ENCODE data around the gene CENPW. TPM values are rescaled to one million over a fixed set of nuclear protein-coding genes. Genes with fewer than 3 reads are reported as not detected.

The CENPW gene
- total and polyA plus RNA-seq, 2 experiments from 2014 or later: 16.5 to 303 TPM

- TF ChIP-seq EZH2phosphoT487 (IDR thresholded peaks at IDR 0.05; ENCODE audit: unreplicated experiment): no peak
- TF ChIP-seq ETS1 (IDR thresholded peaks at IDR 0.05): no peak
- TF ChIP-seq ZNF331 (CRISPR knock-in tag; IDR thresholded peaks at IDR 0.05; ENCODE audit: low read depth): no peak
Measured at GRCh38 chr6:126344181-126344580, 4.3 kb downstream of the CENPW start (continued).

DNA sequence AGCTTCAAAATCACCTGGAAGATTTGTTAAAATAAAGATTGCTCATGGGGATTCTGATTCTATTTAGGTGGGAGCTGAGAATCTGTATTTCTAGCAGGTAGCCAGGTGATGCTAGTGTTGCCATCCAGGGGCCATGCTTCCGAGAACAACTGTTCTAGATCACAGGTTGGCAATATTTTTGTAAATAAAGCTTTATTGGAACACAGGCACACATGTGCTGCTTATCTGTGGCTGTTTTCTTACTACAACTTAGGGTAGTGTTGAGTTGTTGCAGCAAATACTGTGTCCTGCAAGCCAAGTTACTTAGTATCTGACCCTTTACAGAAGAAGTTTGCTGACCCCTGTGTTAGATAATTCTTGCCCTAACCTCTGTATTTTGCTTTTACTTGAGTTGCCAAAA, 12.0 kb downstream of the CENPW start:
- Mint-ChIP-seq H3K4me3 (no peak overlapping the region), H3K27ac (no peak overlapping the region), H3K4me1 (no peaks in the 10 kb centered on the region), H3K36me3 (ENCODE audit: low read depth) (peaks cover 9% of the 10 kb centered on the region), H3K27me3 (ENCODE audit: insufficient read depth, low read depth, poor library complexity) (no peaks in the 10 kb centered on the region), H3K9me3 (peaks cover 4% of the 10 kb centered on the region; the same call in 1 of the 3 replicates)
- TF ChIP-seq STAT1 (IDR thresholded peaks at IDR 0.05; ENCODE audit: unreplicated experiment): no peak
- TF ChIP-seq CTCF (conservative IDR thresholded peaks at IDR 0.05; ENCODE audit: low read depth in 2 of 2): no peak
- no peak for TF ChIP-seq NANOG (IDR thresholded peaks at IDR 0.05; ENCODE audit: borderline replicate concordance)
- no peak overlapping the region for H3K4me2 ChIP-seq
- no peaks in the 10 kb centered on the region for H4K20me1 ChIP-seq (replicated peaks; ENCODE audit: insufficient read depth)
- no peak overlapping the region for H3K4me3 ChIP-seq
- H3K36me3 ChIP-seq (ENCODE audit: insufficient read depth): no peaks in the 10 kb centered on the region
- DNase-seq (ENCODE audit: low spot score) (no peak), ATAC-seq (no peak)
- H2AFZ ChIP-seq: no peak overlapping the region
- no peaks in the 10 kb centered on the region for H3K9me2 ChIP-seq (ENCODE audit: insufficient read depth)
- H3K4me1 ChIP-seq (ENCODE audit: insufficient read depth): no peaks in the 10 kb centered on the region
- no peak overlapping the region for H3K27ac ChIP-seq (ENCODE audit: low read depth)
- H3K27me3 ChIP-seq (ENCODE audit: insufficient read depth): no peaks in the 10 kb centered on the region
- no peaks in the 10 kb centered on the region for H3K79me2 ChIP-seq (replicated peaks; ENCODE audit: insufficient read depth)
- H3F3A ChIP-seq (replicated peaks; ENCODE audit: low read depth): no peaks in the 10 kb centered on the region

DNA sequence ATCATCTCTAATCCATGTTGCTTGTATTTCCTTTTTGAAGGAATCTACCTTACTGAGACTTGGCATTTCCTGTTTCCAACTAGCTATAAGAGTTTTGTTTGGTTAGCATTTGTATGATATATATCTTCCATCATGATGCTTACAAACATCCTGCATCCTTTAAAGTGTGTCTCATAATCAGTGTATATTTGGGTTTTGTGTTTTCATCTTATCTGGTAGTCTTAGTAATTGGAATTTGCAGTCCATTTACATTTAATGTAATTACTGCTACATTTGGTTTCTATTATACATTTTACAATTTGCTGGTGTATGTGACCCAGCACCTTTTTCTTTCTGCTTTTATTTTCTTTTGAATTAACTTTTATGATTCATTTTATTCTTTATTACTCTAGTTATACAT, 12.6 kb downstream of the CENPW start:
- peaks cover 9% of the 10 kb centered on the region; the same call in 1 of the 3 replicates for H3K9me3 Mint-ChIP-seq
- ATAC-seq (no peak), DNase-seq (ENCODE audit: low spot score) (no peak)

More for the DNA sequence above, 12.6 kb downstream of the CENPW start:
- H2AFZ ChIP-seq: no peak overlapping the region
- Mint-ChIP-seq H3K27me3 (ENCODE audit: insufficient read depth, low read depth, poor library complexity) (peaks cover under 1% of the 10 kb centered on the region), H3K36me3 (ENCODE audit: low read depth) (peaks cover 14% of the 10 kb centered on the region), H3K4me3 (no peak overlapping the region), H3K27ac (no peak overlapping the region), H3K4me1 (no peaks in the 10 kb centered on the region)
- H3K4me3 ChIP-seq: no peak overlapping the region
- no peaks in the 10 kb centered on the region for H3K4me1 ChIP-seq (ENCODE audit: insufficient read depth)
- no peaks in the 10 kb centered on the region for H3K27me3 ChIP-seq (ENCODE audit: insufficient read depth)
- no peaks in the 10 kb centered on the region for H3F3A ChIP-seq (replicated peaks; ENCODE audit: low read depth)
- no peaks in the 10 kb centered on the region for H4K20me1 ChIP-seq (replicated peaks; ENCODE audit: insufficient read depth)
- no peak overlapping the region for H3K27ac ChIP-seq (ENCODE audit: low read depth)
- H3K36me3 ChIP-seq (ENCODE audit: insufficient read depth): no peaks in the 10 kb centered on the region
- H3K4me2 ChIP-seq: no peak overlapping the region
- no peaks in the 10 kb centered on the region for H3K9me2 ChIP-seq (ENCODE audit: insufficient read depth)
- TF ChIP-seq, protein P1, sequence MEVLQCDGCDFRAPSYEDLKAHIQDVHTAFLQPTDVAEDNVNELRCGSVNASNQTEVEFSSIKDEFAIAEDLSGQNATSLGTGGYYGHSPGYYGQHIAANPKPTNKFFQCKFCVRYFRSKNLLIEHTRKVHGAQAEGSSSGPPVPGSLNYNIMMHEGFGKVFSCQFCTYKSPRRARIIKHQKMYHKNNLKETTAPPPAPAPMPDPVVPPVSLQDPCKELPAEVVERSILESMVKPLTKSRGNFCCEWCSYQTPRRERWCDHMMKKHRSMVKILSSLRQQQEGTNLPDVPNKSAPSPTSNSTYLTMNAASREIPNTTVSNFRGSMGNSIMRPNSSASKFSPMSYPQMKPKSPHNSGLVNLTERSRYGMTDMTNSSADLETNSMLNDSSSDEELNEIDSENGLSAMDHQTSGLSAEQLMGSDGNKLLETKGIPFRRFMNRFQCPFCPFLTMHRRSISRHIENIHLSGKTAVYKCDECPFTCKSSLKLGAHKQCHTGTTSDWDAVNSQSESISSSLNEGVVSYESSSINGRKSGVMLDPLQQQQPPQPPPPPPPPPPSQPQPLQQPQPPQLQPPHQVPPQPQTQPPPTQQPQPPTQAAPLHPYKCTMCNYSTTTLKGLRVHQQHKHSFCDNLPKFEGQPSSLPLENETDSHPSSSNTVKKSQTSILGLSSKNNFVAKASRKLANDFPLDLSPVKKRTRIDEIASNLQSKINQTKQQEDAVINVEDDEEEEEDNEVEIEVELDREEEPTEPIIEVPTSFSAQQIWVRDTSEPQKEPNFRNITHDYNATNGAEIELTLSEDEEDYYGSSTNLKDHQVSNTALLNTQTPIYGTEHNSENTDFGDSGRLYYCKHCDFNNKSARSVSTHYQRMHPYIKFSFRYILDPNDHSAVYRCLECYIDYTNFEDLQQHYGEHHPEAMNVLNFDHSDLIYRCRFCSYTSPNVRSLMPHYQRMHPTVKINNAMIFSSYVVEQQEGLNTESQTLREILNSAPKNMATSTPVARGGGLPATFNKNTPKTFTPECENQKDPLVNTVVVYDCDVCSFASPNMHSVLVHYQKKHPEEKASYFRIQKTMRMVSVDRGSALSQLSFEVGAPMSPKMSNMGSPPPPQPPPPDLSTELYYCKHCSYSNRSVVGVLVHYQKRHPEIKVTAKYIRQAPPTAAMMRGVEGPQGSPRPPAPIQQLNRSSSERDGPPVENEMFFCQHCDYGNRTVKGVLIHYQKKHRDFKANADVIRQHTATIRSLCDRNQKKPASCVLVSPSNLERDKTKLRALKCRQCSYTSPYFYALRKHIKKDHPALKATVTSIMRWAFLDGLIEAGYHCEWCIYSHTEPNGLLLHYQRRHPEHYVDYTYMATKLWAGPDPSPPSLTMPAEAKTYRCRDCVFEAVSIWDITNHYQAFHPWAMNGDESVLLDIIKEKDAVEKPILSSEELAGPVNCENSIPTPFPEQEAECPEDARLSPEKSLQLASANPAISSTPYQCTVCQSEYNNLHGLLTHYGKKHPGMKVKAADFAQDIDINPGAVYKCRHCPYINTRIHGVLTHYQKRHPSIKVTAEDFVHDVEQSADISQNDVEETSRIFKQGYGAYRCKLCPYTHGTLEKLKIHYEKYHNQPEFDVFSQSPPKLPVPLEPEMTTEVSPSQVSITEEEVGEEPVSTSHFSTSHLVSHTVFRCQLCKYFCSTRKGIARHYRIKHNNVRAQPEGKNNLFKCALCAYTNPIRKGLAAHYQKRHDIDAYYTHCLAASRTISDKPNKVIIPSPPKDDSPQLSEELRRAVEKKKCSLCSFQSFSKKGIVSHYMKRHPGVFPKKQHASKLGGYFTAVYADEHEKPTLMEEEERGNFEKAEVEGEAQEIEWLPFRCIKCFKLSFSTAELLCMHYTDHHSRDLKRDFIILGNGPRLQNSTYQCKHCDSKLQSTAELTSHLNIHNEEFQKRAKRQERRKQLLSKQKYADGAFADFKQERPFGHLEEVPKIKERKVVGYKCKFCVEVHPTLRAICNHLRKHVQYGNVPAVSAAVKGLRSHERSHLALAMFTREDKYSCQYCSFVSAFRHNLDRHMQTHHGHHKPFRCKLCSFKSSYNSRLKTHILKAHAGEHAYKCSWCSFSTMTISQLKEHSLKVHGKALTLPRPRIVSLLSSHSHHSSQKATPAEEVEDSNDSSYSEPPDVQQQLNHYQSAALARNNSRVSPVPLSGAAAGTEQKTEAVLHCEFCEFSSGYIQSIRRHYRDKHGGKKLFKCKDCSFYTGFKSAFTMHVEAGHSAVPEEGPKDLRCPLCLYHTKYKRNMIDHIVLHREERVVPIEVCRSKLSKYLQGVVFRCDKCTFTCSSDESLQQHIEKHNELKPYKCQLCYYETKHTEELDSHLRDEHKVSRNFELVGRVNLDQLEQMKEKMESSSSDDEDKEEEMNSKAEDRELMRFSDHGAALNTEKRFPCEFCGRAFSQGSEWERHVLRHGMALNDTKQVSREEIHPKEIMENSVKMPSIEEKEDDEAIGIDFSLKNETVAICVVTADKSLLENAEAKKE (CRISPR knock-in tag; IDR thresholded peaks at IDR 0.05): no peak
- H3K79me2 ChIP-seq (replicated peaks; ENCODE audit: insufficient read depth): no peaks in the 10 kb centered on the region
